ENCODE data around the gene MAPK11.

The MAPK11 gene

GRCh38 chr22:50269970-50270665, at the start of gene MAPK11:
Gene MAPK11 (minus strand): TSS chr22:50270380. CDS start chr22:50270292, 88 bp downstream.
- no peak for DNase-seq (ENCODE audit: low spot score)

DNA sequence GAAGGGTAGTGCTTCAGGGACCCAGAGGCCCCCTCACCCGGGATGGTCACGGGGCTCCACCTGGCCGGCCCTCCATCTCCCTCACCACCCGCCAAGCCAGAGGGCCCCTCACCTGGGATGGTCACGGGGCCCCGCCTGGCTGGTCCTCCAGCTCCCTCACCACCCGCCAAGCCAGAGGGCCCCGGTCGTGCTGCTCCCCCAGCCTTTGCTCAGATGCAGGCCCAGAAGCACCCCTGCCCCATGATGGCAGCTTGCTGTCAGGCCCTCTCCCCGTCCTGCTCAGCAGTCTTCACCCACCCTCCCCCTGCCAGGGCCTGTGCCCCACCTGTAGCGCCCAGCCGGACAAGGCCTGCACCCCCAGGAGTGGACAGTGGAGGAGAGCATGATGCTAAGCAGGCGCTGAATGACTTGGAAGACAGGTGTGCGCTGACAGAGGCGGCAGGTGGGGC, 49.3 kb upstream of the MAPK11 start:
- no peak for DNase-seq (ENCODE audit: low spot score)

GRCh38 chr22:50318698-50319411, 48.7 kb upstream of the MAPK11 start:
- DNase-seq (ENCODE audit: low spot score): no peak

- DNase-seq (ENCODE audit: low spot score): no peak
Measured at GRCh38 chr22:50318356-50318697, 48.1 kb upstream of the MAPK11 start.

GRCh38 chr22:50317674-50318073, 47.5 kb upstream of the MAPK11 start:
- no peak for DNase-seq (ENCODE audit: low spot score)

DNA sequence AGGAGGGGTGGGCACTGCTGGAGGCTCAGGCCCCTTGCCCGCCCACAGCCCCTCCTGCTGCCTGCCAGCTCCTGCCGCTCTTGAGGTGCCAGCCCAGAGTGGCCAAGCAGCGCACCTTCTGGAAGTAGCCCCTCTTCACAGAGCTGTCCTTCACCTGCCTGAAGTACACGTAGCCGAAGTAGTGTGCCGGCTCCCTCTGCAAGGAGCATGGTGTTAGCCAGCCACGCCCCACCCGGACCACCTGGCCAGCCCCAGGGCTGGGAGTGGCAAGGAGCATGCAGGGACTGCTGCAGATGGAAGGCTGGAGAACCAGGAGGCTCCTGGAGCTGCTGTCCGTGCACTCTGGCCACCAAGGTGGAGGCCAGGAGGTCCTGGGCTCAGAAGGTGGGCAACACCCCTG, 47.0 kb upstream of the MAPK11 start:
- DNase-seq (ENCODE audit: low spot score): no peak

- no peak for DNase-seq (ENCODE audit: low spot score)
Measured at GRCh38 chr22:50316114-50317065, 46.2 kb upstream of the MAPK11 start.

- no peak for DNase-seq (ENCODE audit: low spot score)
Measured at GRCh38 chr22:50315289-50316113, 45.3 kb upstream of the MAPK11 start.

DNA sequence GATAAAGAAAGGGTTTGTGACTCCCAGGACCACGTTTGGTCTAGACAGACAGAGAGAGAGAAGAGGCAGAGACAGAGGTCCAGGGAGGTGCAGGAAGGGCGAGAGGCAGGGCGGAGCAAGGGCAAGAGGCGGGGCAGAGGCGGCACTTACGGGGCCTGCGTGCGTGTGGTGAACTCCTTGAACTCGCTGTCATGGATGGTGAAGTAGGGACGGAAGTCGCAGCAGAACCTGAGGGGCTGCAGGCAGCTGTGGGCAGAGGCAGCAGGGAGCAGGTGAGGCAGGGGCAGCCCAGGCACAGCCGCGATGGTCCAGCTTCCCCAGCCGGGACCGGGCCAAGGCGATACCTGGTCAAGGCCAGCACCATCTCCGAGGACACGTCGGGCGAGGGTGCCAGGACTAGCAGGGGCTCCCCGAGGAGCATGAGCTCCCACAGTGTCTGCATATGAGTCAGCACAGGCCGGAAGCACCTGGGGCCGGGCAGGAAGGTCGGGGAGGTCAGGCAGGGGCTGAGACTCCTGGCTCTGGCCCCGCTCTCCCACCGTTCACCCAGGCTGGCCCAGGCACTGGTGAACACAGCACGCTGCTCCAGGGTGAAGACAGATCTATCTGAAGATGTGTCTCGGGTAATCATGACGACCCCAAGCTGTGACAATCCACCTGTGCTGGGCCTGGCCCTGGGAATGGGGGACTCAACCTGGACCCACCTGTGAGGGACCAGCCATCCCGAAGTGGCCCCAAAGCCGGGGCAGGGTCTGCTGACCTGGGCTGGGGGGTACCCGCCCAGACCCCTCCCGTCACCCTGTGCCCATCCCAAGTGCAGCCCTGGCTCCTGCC, 44.5 kb upstream of the MAPK11 start:
- DNase-seq (ENCODE audit: low spot score): no peak

GRCh38 chr22:50314081-50314454, 43.9 kb upstream of the MAPK11 start:
- DNase-seq (ENCODE audit: low spot score): no peak

GRCh38 chr22:50313600-50313999, 43.4 kb upstream of the MAPK11 start:
- no peak for DNase-seq (ENCODE audit: low spot score)

- DNase-seq (ENCODE audit: low spot score): no peak
Measured at GRCh38 chr22:50313021-50313420, 42.8 kb upstream of the MAPK11 start.

GRCh38 chr22:50312371-50312770, 42.2 kb upstream of the MAPK11 start:
- DNase-seq (ENCODE audit: low spot score): no peak

DNA sequence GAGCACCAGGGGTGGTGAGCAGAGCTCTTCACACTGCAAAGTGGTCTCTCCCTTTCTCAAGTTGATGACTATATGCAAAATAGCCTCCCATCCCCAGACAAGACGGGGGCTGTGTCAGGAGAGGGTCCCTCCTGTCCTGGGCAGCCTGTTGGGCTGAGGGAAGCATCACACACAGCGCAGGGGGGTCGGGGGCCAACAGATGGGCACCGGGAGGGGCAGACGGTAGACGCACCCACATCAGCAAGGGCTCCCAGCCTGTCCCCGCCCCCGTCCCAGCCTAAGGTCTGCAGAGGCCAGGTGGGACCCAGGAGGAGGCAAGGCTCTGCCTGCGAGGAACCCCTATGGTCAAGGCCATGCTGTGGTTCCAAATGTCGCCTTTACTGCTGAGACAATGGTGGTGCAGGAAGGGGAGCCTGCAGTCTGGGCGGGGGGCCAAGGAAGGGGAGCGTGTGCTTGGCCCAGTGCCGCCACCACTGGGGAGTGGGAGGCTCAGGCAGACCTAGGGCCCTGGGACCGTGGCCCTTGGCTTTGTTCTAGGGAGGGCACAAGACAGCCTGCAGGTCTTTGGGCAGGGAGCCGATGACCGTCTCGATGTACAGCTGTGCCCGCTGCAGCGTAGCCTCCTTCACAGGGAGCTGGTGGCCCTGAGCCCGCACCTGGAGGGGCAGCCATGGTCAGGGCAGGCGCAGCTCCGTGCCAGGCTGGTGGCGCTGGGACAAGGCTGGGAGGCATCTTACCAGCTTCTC, 41.6 kb upstream of the MAPK11 start:
- DNase-seq (ENCODE audit: low spot score): no peak

- DNase-seq (ENCODE audit: low spot score): no peak
Measured at GRCh38 chr22:50310949-50311444, 40.8 kb upstream of the MAPK11 start.

GRCh38 chr22:50310031-50310722, 40.0 kb upstream of the MAPK11 start:
- no peak for DNase-seq (ENCODE audit: low spot score)

- DNase-seq (ENCODE audit: low spot score): no peak
Measured at GRCh38 chr22:50309601-50309991, 39.4 kb upstream of the MAPK11 start.

DNA sequence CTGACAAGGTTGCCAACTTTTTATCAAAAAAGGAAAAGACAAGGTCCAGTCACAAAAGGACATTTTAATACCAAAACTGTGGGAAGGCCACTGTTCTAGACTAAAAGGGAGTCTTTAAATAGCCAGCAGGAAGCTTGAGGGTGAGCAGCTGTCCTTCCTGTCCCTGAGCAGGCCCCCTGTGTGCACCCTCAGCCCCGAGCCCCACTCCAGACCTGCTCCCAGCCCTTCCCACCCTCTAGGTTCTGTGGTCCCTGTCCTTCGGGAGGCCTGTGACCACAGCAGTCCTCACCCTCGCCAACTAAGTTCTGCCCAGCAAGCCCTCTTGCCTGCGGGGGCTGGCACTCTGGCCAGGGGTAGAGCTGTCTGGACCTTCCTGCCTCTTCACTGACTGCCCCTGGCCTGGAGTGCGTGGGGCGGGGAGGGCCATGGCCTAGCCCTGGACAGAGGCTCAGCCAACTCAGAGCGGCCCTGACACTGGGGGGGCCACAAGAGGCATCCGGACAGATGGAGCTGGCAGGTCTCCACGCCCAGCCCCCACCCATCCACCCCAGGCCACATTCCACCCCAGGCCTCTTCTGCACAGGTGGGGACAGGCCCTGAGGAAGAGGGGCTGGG, 38.9 kb upstream of the MAPK11 start:
- no peak for DNase-seq (ENCODE audit: low spot score)

- peak; percentile 61 for DNase-seq (ENCODE audit: low spot score)
Measured at GRCh38 chr22:50308597-50308935, 38.4 kb upstream of the MAPK11 start.
